ENCODE data around the gene SEMA4D.

Gene SEMA4D

GRCh38 chr9:89357331-89358197 is 140.3 kb downstream of the SEMA4D start:
- TF ChIP-seq GABPA (IDR thresholded peaks at IDR 0.05; ENCODE audit: low read depth): no peak
- TF ChIP-seq, protein P1, sequence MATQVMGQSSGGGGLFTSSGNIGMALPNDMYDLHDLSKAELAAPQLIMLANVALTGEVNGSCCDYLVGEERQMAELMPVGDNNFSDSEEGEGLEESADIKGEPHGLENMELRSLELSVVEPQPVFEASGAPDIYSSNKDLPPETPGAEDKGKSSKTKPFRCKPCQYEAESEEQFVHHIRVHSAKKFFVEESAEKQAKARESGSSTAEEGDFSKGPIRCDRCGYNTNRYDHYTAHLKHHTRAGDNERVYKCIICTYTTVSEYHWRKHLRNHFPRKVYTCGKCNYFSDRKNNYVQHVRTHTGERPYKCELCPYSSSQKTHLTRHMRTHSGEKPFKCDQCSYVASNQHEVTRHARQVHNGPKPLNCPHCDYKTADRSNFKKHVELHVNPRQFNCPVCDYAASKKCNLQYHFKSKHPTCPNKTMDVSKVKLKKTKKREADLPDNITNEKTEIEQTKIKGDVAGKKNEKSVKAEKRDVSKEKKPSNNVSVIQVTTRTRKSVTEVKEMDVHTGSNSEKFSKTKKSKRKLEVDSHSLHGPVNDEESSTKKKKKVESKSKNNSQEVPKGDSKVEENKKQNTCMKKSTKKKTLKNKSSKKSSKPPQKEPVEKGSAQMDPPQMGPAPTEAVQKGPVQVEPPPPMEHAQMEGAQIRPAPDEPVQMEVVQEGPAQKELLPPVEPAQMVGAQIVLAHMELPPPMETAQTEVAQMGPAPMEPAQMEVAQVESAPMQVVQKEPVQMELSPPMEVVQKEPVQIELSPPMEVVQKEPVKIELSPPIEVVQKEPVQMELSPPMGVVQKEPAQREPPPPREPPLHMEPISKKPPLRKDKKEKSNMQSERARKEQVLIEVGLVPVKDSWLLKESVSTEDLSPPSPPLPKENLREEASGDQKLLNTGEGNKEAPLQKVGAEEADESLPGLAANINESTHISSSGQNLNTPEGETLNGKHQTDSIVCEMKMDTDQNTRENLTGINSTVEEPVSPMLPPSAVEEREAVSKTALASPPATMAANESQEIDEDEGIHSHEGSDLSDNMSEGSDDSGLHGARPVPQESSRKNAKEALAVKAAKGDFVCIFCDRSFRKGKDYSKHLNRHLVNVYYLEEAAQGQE (IDR thresholded peaks at IDR 0.05; ENCODE audit: insufficient replicate concordance, low read depth): no peak
- TF ChIP-seq, protein P2, sequence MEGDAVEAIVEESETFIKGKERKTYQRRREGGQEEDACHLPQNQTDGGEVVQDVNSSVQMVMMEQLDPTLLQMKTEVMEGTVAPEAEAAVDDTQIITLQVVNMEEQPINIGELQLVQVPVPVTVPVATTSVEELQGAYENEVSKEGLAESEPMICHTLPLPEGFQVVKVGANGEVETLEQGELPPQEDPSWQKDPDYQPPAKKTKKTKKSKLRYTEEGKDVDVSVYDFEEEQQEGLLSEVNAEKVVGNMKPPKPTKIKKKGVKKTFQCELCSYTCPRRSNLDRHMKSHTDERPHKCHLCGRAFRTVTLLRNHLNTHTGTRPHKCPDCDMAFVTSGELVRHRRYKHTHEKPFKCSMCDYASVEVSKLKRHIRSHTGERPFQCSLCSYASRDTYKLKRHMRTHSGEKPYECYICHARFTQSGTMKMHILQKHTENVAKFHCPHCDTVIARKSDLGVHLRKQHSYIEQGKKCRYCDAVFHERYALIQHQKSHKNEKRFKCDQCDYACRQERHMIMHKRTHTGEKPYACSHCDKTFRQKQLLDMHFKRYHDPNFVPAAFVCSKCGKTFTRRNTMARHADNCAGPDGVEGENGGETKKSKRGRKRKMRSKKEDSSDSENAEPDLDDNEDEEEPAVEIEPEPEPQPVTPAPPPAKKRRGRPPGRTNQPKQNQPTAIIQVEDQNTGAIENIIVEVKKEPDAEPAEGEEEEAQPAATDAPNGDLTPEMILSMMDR (IDR thresholded peaks at IDR 0.05; ENCODE audit: insufficient read depth, low read length): no peak
- TF ChIP-seq SPI1 (IDR thresholded peaks at IDR 0.05; ENCODE audit: borderline replicate concordance, low read depth): no peak
- TF ChIP-seq POLR2AphosphoS5 (IDR thresholded peaks at IDR 0.05; ENCODE audit: low read depth): no peak
- DNase-seq (ENCODE audit: low read depth in 1 of 2, low spot score in 1 of 2): no peak
- H3K27me3 ChIP-seq (ENCODE audit: insufficient read depth, poor library complexity, severe bottlenecking): no peaks in the 10 kb centered on the region
- no peak overlapping the region for H3K4me3 ChIP-seq (replicated peaks; ENCODE audit: insufficient read depth, low read length)
- no peak overlapping the region for H3K27ac ChIP-seq (replicated peaks)

- Histone ChIP-seq H3K27me3 (ENCODE audit: insufficient read depth, poor library complexity, severe bottlenecking) (no peaks in the 10 kb centered on the region), H3K27ac (replicated peaks) (no peak overlapping the region), H3K4me3 (replicated peaks; ENCODE audit: insufficient read depth, low read length) (no peak overlapping the region)
- DNase-seq (ENCODE audit: low read depth in 1 of 2, low spot score in 1 of 2): no peak
- TF ChIP-seq, protein P1 (IDR thresholded peaks at IDR 0.05; ENCODE audit: insufficient replicate concordance, low read depth): no peak
- TF ChIP-seq GABPA (IDR thresholded peaks at IDR 0.05; ENCODE audit: low read depth) (no peak), SPI1 (IDR thresholded peaks at IDR 0.05; ENCODE audit: borderline replicate concordance, low read depth) (no peak), POLR2AphosphoS5 (IDR thresholded peaks at IDR 0.05; ENCODE audit: low read depth) (no peak)
- TF ChIP-seq, protein P2 (IDR thresholded peaks at IDR 0.05; ENCODE audit: insufficient read depth, low read length): no peak
These were observed 141.1 kb downstream of the SEMA4D start for GRCh38 chr9:89356782-89357181.

DNA sequence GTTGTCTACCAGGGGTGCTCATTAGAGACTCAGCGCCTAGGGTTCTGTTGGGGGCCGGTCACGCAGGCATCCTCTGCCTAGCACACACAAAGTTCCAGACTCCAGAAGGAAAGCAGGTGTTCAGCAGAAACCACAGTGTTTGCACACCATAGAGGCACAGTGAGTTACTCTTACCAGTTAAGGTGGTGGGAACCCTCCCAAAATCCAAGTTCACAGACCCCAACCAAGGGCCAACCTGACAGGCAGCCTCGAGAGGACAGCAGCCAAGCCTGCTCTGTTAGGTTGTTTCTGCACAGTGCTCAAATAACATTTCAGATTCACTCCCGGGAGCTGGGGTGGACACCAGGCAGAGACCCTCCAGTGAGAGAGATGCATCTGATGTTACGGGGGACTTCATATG is 143.4 kb downstream of the SEMA4D start:
- H3K27me3 ChIP-seq (ENCODE audit: insufficient read depth, poor library complexity, severe bottlenecking): no peaks in the 10 kb centered on the region
- TF ChIP-seq SPI1 (IDR thresholded peaks at IDR 0.05; ENCODE audit: borderline replicate concordance, low read depth) (no peak), GABPA (IDR thresholded peaks at IDR 0.05; ENCODE audit: low read depth) (no peak), POLR2AphosphoS5 (IDR thresholded peaks at IDR 0.05; ENCODE audit: low read depth) (no peak)
- TF ChIP-seq, protein P2 (IDR thresholded peaks at IDR 0.05; ENCODE audit: insufficient read depth, low read length): no peak
- TF ChIP-seq, protein P1 (IDR thresholded peaks at IDR 0.05; ENCODE audit: insufficient replicate concordance, low read depth): no peak
- DNase-seq (ENCODE audit: low read depth in 1 of 2, low spot score in 1 of 2): no peak
- no peak overlapping the region for H3K4me3 ChIP-seq (replicated peaks; ENCODE audit: insufficient read depth, low read length)
- no peak overlapping the region for H3K27ac ChIP-seq (replicated peaks)

Measured in HL-60 (cell line).